ENCODE measurements around the gene MAP3K4.

GRCh38 chr6:161115468-161115867 lies 123.9 kb downstream of the MAP3K4 start:
- TF ChIP-seq CTCF (IDR thresholded peaks at IDR 0.05) (no peak), POLR2A (IDR thresholded peaks at IDR 0.05) (no peak)
